Fibroblast of mammary gland (primary cell): Measurements from ENCODE around the gene ENO2.

Experiments
- DNase-seq: peaks from one replicate; pipeline ENCODE4 v3.0.0-alpha.2; 2010; ENCODE audit warnings: low read depth
- H3K4me3 ChIP-seq: 2 replicates; pipeline ENCODE4 v1.5.1; 2011; ENCODE audit warnings: low read depth, mild to moderate bottlenecking, low read length, moderate library complexity; ENCODE audit not compliant: control insufficient read depth
- TF ChIP-seq, protein P1 (sequence below): conservative IDR thresholded peaks from 2 replicates; pipeline ENCODE4 v1.5.1; 2011; ENCODE audit warnings: low read depth, low read length, inconsistent platforms; ENCODE audit not compliant: control insufficient read depth, insufficient read depth

Gene ENO2

GRCh38 chr12:6950811-6951540 lies 36.6 kb downstream of the ENO2 start, which contains the start of gene PTPN6:
Gene PTPN6 (plus strand): TSS chr12:6951356. CDS start chr12:6951513, 157 bp downstream.
- no peak for DNase-seq
- no peak within 1 kb of the TSS for H3K4me3 ChIP-seq
- TF ChIP-seq, protein P1, sequence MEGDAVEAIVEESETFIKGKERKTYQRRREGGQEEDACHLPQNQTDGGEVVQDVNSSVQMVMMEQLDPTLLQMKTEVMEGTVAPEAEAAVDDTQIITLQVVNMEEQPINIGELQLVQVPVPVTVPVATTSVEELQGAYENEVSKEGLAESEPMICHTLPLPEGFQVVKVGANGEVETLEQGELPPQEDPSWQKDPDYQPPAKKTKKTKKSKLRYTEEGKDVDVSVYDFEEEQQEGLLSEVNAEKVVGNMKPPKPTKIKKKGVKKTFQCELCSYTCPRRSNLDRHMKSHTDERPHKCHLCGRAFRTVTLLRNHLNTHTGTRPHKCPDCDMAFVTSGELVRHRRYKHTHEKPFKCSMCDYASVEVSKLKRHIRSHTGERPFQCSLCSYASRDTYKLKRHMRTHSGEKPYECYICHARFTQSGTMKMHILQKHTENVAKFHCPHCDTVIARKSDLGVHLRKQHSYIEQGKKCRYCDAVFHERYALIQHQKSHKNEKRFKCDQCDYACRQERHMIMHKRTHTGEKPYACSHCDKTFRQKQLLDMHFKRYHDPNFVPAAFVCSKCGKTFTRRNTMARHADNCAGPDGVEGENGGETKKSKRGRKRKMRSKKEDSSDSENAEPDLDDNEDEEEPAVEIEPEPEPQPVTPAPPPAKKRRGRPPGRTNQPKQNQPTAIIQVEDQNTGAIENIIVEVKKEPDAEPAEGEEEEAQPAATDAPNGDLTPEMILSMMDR = no peak

- no peak overlapping the region for H3K4me3 ChIP-seq
- TF ChIP-seq, protein P1 = no peak
- no peak for DNase-seq
These were observed 37.3 kb downstream of the ENO2 start for GRCh38 chr12:6951551-6952120.

DNA sequence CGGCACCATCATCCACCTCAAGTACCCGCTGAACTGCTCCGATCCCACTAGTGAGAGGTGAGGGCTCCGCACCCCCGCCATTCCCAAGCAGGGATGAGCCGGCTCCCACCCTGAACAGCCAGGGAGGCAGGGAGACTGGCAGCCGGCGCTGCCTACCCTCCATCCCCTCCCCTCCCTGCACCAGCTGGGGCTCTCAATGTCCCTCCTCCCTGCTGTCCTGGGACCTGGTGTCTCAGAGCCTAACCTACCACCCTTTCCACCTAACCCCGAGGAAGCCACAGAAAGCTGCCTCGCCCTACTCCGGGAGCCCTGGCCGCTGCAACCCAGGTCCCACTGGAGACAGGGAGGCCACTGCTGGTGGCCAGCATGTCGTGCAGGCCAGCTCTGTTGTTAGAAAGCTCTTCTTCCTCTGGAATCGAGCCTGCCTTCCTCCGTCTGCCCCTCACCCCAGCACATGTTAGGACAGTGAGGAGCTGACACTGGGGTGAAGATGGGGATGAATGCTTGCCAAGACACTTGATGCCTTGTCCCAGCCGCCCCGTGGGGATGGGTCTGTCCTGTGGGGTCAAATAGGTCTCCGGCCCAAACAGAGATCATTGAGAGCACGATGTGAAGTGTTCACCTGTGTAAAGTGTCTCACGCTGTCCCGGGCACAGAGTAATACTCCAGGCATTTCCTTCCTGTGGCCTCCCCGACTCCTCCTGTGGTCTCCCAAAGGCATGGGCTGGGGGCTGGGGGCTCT lies 37.9 kb downstream of the ENO2 start:
- TF ChIP-seq, protein P1 = no peak
- no peak for DNase-seq
- no peak overlapping the region for H3K4me3 ChIP-seq

DNA sequence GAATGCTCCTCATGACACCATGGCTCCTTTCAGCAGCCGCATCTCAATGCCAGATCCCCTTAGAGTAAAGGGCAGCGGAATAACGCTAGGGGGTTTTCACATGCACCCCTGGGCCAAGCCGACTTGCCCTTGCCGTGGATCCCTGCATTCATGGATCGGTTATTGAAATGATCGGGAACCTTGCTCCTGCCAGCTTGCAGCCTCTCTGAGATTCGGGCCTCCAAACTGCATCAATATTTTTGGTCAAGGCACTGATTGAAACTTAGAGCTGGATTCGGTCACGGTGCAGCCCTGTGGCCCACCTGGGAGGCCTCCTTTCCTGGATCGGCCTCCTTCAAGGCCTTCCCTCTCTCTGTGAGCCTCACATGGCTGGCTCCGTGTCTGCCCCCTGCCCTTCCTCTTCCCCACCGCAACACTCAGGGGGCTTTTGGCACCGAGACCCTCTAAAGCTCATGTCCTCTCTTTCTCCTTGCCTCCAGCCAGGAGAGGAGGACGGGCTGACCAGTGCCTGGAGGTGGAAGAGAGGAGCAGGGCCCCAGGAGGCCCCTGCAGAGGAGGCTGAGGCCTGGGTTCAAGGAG lies 38.6 kb downstream of the ENO2 start:
- no peak overlapping the region for H3K4me3 ChIP-seq
- TF ChIP-seq, protein P1 = no peak
- no peak for DNase-seq

- no peak for DNase-seq
- TF ChIP-seq, protein P1 = no peak
- H3K4me3 ChIP-seq = no peak overlapping the region
These were observed 39.3 kb downstream of the ENO2 start for GRCh38 chr12:6953442-6954315.
